ENCODE measurements around the gene RHOXF2B. TPM values are rescaled to one million over a fixed set of nuclear protein-coding genes. Genes with fewer than 3 reads are reported as not detected.
"Not testable (repeated sequence)": the region's sequence is repeated elsewhere in the genome, so short reads cannot be mapped to it uniquely, and the experiment has no call there.

The RHOXF2B gene
- not detected for total RNA-seq
- not detected for total RNA-seq (2013)

GRCh38 chrX:120077590-120077989 lies at the start of gene RHOXF2B:
Gene RHOXF2B (minus strand): TSS chrX:120077690. CDS start chrX:120077552, 138 bp downstream.
- H3K36me3 ChIP-seq (ENCODE audit: control insufficient read depth, insufficient read depth, low read length); H3K4me1 ChIP-seq (ENCODE audit: control insufficient read depth, insufficient read depth, low read length); H3K27me3 ChIP-seq (ENCODE audit: control insufficient read depth, insufficient read depth, low read length); H3K36me3 Mint-ChIP-seq; H3K27ac Mint-ChIP-seq; H3K27ac ChIP-seq (ENCODE audit: low read length); H3K27me3 Mint-ChIP-seq (ENCODE audit: low read depth in 2 of 2); DNase-seq; H3K4me3 ChIP-seq (ENCODE audit: low read length); ATAC-seq; H3K9me3 ChIP-seq (ENCODE audit: control insufficient read depth, insufficient read depth, low read length); H3K9me3 Mint-ChIP-seq; H3K4me1 Mint-ChIP-seq; H3K4me3 Mint-ChIP-seq; intact Hi-C loops (cut with micrococcal nuclease): not testable (repeated sequence)
- WGBS (ENCODE audit: insufficient coverage) = no CpG with 5 or more reads among the region's 15 CpGs

GRCh38 chrX:120125444-120125843 lies 48.0 kb upstream of the RHOXF2B start:
- intact Hi-C loops (cut with micrococcal nuclease) = no loop called here
- Histone ChIP-seq H3K36me3 (ENCODE audit: control insufficient read depth, insufficient read depth, low read length) (no peaks in the 10 kb centered on the region), H3K4me1 (ENCODE audit: control insufficient read depth, insufficient read depth, low read length) (no peaks in the 10 kb centered on the region), H3K27me3 (ENCODE audit: control insufficient read depth, insufficient read depth, low read length) (no peaks in the 10 kb centered on the region), H3K27ac (ENCODE audit: low read length) (no peak overlapping the region), H3K4me3 (ENCODE audit: low read length) (no peak overlapping the region), H3K9me3 (ENCODE audit: control insufficient read depth, insufficient read depth, low read length) (no peaks in the 10 kb centered on the region)
- ATAC-seq (no peak), DNase-seq (no peak)
- Mint-ChIP-seq H3K9me3 (no peaks in the 10 kb centered on the region), H3K36me3 (no peaks in the 10 kb centered on the region), H3K4me1 (peaks cover 5 to 7% of the 10 kb centered on the region in 2 donors), H3K27ac (no peak overlapping the region), H3K27me3 (ENCODE audit: low read depth in 2 of 2) (no peaks in the 10 kb centered on the region), H3K4me3 (no peak overlapping the region)
- WGBS (ENCODE audit: insufficient coverage) = 100% methylated on average over 2 of the region's 3 CpGs
- TF ChIP-seq CTCF (IDR thresholded peaks at IDR 0.05) = no peak

GRCh38 chrX:120120223-120120622 lies 42.7 kb upstream of the RHOXF2B start:
- no peaks in the 10 kb centered on the region for H3K4me1 ChIP-seq (ENCODE audit: control insufficient read depth, insufficient read depth, low read length)
- no peak overlapping the region for H3K27ac ChIP-seq (ENCODE audit: low read length)
- H3K27me3 ChIP-seq (ENCODE audit: control insufficient read depth, insufficient read depth, low read length) = no peaks in the 10 kb centered on the region
- H3K4me3 ChIP-seq (ENCODE audit: low read length) = no peak overlapping the region
- no peak overlapping the region for H3K27ac Mint-ChIP-seq
- H3K36me3 Mint-ChIP-seq = no peaks in the 10 kb centered on the region
- no peak overlapping the region for H3K4me3 Mint-ChIP-seq
- H3K4me1 Mint-ChIP-seq = peaks cover 0 to 4% of the 10 kb centered on the region in 2 donors
- WGBS (ENCODE audit: insufficient coverage) = 96% methylated on average over 12 of the region's 12 CpGs
- H3K9me3 ChIP-seq (ENCODE audit: control insufficient read depth, insufficient read depth, low read length) = no peaks in the 10 kb centered on the region
- H3K36me3 ChIP-seq (ENCODE audit: control insufficient read depth, insufficient read depth, low read length) = no peaks in the 10 kb centered on the region
- intact Hi-C loops (cut with micrococcal nuclease) = no loop called here
- DNase-seq (no peak), ATAC-seq (no peak)
- no peak for TF ChIP-seq CTCF (IDR thresholded peaks at IDR 0.05)
- H3K9me3 Mint-ChIP-seq = no peaks in the 10 kb centered on the region
- no peaks in the 10 kb centered on the region for H3K27me3 Mint-ChIP-seq (ENCODE audit: low read depth in 2 of 2)

GRCh38 chrX:120115438-120115963 lies 38.0 kb upstream of the RHOXF2B start, which contains the start of gene RHOXF1:
Gene RHOXF1 (minus strand): TSS chrX:120115913. CDS start chrX:120115862, 51 bp downstream.
- 97% methylated on average over 35 of the region's 35 CpGs for WGBS (ENCODE audit: insufficient coverage)
- no peak for TF ChIP-seq CTCF (IDR thresholded peaks at IDR 0.05)
- no peak for ATAC-seq
- H3K36me3 ChIP-seq (ENCODE audit: control insufficient read depth, insufficient read depth, low read length) = no peaks in the 10 kb centered on the region
- Mint-ChIP-seq H3K4me3 (no peak within 1 kb of the TSS), H3K4me1 (no peaks in the 10 kb centered on the region), H3K36me3 (no peaks in the 10 kb centered on the region), H3K27ac (no peak within 1 kb of the TSS), H3K27me3 (ENCODE audit: low read depth in 2 of 2) (no peaks in the 10 kb centered on the region), H3K9me3 (no peaks in the 10 kb centered on the region)
- H3K27me3 ChIP-seq (ENCODE audit: control insufficient read depth, insufficient read depth, low read length) = no peaks in the 10 kb centered on the region
- intact Hi-C loops (cut with micrococcal nuclease) = no loop called here
- no peak for DNase-seq
- no peaks in the 10 kb centered on the region for H3K4me1 ChIP-seq (ENCODE audit: control insufficient read depth, insufficient read depth, low read length)
- no peaks in the 10 kb centered on the region for H3K9me3 ChIP-seq (ENCODE audit: control insufficient read depth, insufficient read depth, low read length)
- H3K27ac ChIP-seq (ENCODE audit: low read length) = no peak within 1 kb of the TSS
- H3K4me3 ChIP-seq (ENCODE audit: low read length) = no peak within 1 kb of the TSS

Measured in natural killer cell (primary cell).